ENCODE results near the gene GRM8.

GRM8 gene

GRCh38 chr7:127017196-127017595, 235.5 kb downstream of the GRM8 start:
- Histone ChIP-seq H3K27ac (ENCODE audit: extremely low read depth, low read depth, low read length) (no peak overlapping the region), H3K4me1 (ENCODE audit: control insufficient read depth, insufficient read depth, low read length) (no peaks in the 10 kb centered on the region), H3K36me3 (ENCODE audit: control insufficient read depth in 2 of 2, insufficient read depth in 1 of 2, low read length in 2 of 2) (no peaks in the 10 kb centered on the region), H3K4me3 (ENCODE audit: low read depth, low read length) (no peak overlapping the region), H3K9me3 (ENCODE audit: control insufficient read depth, insufficient read depth, low read depth, low read length) (no peaks in the 10 kb centered on the region)
- ChIA-PET POLR2A (no interaction called here), CTCF (interaction anchor here (0.6 kb wide), 1 partner anchor 1676 kb away, joined by 3 read pairs; no protein-coding TSS in a partner anchor)
- TF ChIP-seq ZNF423 (tag by site-specific recombination; IDR thresholded peaks at IDR 0.05), result no peak
- TF ChIP-seq ZNF473 (tag by site-specific recombination; IDR thresholded peaks at IDR 0.05), result no peak
- no peak for TF ChIP-seq HIC1 (tag by site-specific recombination; IDR thresholded peaks at IDR 0.05)
- no peak for TF ChIP-seq ZEB2 (tag by site-specific recombination; IDR thresholded peaks at IDR 0.05)
- no peak for TF ChIP-seq ZNF266 (tag by site-specific recombination; IDR thresholded peaks at IDR 0.05; ENCODE audit: low read depth)
- no peak for TF ChIP-seq ZNF335 (tag by site-specific recombination; conservative IDR thresholded peaks at IDR 0.05)
- no peak for TF ChIP-seq ZNF404 (tag by site-specific recombination; IDR thresholded peaks at IDR 0.05)
- TF ChIP-seq, protein P1, sequence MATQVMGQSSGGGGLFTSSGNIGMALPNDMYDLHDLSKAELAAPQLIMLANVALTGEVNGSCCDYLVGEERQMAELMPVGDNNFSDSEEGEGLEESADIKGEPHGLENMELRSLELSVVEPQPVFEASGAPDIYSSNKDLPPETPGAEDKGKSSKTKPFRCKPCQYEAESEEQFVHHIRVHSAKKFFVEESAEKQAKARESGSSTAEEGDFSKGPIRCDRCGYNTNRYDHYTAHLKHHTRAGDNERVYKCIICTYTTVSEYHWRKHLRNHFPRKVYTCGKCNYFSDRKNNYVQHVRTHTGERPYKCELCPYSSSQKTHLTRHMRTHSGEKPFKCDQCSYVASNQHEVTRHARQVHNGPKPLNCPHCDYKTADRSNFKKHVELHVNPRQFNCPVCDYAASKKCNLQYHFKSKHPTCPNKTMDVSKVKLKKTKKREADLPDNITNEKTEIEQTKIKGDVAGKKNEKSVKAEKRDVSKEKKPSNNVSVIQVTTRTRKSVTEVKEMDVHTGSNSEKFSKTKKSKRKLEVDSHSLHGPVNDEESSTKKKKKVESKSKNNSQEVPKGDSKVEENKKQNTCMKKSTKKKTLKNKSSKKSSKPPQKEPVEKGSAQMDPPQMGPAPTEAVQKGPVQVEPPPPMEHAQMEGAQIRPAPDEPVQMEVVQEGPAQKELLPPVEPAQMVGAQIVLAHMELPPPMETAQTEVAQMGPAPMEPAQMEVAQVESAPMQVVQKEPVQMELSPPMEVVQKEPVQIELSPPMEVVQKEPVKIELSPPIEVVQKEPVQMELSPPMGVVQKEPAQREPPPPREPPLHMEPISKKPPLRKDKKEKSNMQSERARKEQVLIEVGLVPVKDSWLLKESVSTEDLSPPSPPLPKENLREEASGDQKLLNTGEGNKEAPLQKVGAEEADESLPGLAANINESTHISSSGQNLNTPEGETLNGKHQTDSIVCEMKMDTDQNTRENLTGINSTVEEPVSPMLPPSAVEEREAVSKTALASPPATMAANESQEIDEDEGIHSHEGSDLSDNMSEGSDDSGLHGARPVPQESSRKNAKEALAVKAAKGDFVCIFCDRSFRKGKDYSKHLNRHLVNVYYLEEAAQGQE (tag by site-specific recombination; IDR thresholded peaks at IDR 0.05), result no peak
- no peak for TF ChIP-seq ZNF10 (tag by site-specific recombination; IDR thresholded peaks at IDR 0.05)

DNA sequence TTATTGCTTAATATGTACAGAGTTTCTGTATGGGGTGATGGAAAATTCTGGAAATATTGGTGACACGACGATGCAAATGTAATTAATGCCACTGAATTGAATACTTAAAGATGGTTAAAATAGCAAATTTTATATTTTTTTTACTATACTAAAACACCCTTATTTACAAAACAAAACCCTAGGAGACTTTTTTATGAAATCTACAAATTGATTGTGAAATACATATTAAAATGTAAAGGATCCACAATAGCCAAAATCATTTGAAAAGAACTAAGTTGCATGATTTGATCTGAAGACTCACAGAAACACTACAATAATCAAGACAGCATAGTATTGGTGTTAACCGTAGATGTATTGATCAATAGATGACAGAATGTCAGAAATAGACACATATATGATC, 252.0 kb downstream of the GRM8 start:
- ChIA-PET POLR2A (no interaction called here), CTCF (no interaction called here)
- Histone ChIP-seq H3K4me1 (ENCODE audit: control insufficient read depth, insufficient read depth, low read length) (no peaks in the 10 kb centered on the region), H3K4me3 (ENCODE audit: low read depth, low read length) (no peak overlapping the region), H3K27ac (ENCODE audit: extremely low read depth, low read depth, low read length) (no peak overlapping the region), H3K9me3 (ENCODE audit: control insufficient read depth, insufficient read depth, low read depth, low read length) (no peaks in the 10 kb centered on the region), H3K36me3 (ENCODE audit: control insufficient read depth in 2 of 2, insufficient read depth in 1 of 2, low read length in 2 of 2) (no peaks in the 10 kb centered on the region)
- TF ChIP-seq ZNF16 (tag by site-specific recombination; IDR thresholded peaks at IDR 0.05; ENCODE audit: low read depth), result no peak
- no peak for TF ChIP-seq ZNF580 (tag by site-specific recombination; IDR thresholded peaks at IDR 0.05)
- no peak for TF ChIP-seq ZFP3 (tag by site-specific recombination; IDR thresholded peaks at IDR 0.05; ENCODE audit: low read depth)
- no peak for TF ChIP-seq SP3 (tag by site-specific recombination; IDR thresholded peaks at IDR 0.05)
- no peak for TF ChIP-seq ZSCAN4 (tag by site-specific recombination; IDR thresholded peaks at IDR 0.05)
- no peak for TF ChIP-seq ZNF184 (tag by site-specific recombination; IDR thresholded peaks at IDR 0.05)
- no peak for TF ChIP-seq ZNF624 (tag by site-specific recombination; IDR thresholded peaks at IDR 0.05)
- TF ChIP-seq KLF9 (tag by site-specific recombination; IDR thresholded peaks at IDR 0.05; ENCODE audit: low read depth), result no peak
